Inflammatory macrophage treated with lipopolysaccharide for 4 hours (primary cell): ENCODE measurements around the gene HOXA1.
A peak's percentile ranks its signal among the peaks of the same experiment; 100 is the strongest.

Experiments used
- DNase-seq: peaks from one replicate; pipeline ENCODE4 v3.0.0-alpha.2; 2020

Gene HOXA1

GRCh38 chr7:27095897-27096767 lies at the start of gene HOXA1:
HOXA1 (minus strand) TSS chr7:27096000; CDS start chr7:27095912, 88 bp downstream.
- DNase-seq, result peak; percentile 92

GRCh38 chr7:27145165-27145913 lies 49.5 kb upstream of the HOXA1 start:
- no peak for DNase-seq

- no peak for DNase-seq
Measured at GRCh38 chr7:27144781-27145164, 49.0 kb upstream of the HOXA1 start.

GRCh38 chr7:27143950-27144780 lies 48.4 kb upstream of the HOXA1 start:
- DNase-seq, result no peak

DNA sequence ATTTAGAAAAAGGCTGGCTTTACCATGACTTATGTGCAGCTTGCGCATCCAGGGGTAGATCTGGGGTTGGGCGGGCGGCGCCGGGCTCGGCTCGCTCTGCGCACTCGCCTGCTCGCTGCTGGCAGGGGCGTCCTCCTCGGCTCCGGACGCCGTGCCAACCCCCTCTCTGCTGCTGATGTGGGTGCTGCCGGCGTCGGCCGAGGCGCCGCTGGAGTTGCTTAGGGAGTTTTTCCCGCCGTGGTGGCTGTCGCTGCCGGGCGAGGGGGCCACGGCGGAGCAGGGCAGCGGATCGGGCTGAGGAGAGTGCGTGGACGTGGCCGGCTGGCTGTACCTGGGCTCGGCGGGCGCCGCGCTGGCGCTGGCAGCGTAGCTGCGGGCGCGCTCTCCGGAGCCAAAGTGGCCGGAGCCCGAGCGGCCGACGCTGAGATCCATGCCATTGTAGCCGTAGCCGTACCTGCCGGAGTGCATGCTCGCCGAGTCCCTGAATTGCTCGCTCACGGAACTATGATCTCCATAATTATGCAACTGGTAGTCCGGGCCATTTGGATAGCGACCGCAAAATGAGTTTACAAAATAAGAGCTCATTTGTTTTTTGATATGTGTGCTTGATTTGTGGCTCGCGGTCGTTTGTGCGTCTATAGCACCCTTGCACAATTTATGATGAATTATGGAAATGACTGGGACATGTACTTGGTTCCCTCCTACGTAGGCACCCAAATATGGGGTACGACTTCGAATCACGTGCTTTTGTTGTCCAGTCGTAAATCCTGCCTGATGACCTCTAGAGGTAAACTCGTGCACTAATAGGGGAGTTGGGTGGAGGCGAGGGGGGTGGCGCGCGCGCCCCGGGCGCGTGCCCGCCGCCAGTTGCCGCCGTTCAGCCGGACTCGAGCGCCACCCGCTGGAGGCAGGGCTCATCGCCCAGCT lies 47.5 kb upstream of the HOXA1 start, which contains the start of gene HOXA5:
Gene HOXA5 (minus strand): TSS at position 659 of the 927 bp plus-strand sequence. CDS start 74 bp downstream, at position 585.
- DNase-seq, result peak; percentile 70

DNA sequence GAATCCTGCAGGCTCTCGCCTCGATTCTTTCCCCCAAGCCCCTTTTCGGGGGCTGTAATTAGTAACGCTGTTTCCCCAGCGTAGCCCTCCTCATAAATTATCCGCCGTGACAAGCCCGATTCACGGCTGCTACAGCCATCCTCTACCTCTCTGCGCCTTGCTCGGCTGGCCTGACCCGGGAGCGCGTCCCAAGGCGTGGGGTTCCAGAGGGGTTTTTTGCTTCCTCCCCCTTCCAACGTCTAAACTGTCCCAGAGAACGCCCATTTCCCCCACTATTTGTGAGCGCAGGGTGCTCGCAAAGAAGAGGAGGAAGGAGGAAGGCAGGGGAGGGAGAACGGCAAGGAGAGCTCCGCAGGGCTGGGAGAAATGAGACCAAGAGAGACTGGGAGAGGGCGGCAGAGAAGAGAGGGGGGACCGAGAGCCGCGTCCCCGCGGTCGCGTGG lies 46.8 kb upstream of the HOXA1 start:
- DNase-seq, result no peak

DNA sequence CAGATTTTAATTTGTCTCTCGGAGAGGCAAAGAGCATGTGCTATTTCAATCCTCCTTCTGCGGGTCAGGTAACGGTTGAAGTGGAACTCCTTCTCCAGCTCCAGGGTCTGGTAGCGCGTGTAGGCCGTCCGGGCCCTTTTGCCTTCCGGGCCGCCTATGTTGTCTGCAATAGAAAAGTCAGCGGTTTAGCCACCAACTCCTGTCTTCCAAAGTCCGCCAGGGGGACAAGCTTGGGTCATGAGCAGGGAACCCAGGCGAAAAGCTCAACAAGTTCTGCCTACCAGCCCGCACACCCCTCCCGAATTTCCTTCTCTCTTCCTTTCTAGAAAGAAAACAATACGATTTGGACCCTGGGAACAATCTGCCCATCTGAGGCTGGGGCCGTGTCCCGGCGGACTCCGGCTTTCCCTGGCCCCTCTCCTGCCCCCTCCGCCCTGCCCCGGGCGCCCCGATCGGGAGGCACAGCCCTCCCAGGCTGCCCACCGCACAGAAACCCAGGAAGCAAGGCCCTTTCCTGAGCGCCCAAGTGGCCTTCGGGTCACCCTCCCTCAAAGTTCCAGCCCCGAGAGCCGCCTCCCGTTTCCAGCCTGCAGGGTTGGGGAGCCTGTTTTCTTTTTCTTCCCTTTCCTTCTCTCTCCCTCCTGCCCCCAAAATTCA lies 46.3 kb upstream of the HOXA1 start:
- DNase-seq, result no peak

DNA sequence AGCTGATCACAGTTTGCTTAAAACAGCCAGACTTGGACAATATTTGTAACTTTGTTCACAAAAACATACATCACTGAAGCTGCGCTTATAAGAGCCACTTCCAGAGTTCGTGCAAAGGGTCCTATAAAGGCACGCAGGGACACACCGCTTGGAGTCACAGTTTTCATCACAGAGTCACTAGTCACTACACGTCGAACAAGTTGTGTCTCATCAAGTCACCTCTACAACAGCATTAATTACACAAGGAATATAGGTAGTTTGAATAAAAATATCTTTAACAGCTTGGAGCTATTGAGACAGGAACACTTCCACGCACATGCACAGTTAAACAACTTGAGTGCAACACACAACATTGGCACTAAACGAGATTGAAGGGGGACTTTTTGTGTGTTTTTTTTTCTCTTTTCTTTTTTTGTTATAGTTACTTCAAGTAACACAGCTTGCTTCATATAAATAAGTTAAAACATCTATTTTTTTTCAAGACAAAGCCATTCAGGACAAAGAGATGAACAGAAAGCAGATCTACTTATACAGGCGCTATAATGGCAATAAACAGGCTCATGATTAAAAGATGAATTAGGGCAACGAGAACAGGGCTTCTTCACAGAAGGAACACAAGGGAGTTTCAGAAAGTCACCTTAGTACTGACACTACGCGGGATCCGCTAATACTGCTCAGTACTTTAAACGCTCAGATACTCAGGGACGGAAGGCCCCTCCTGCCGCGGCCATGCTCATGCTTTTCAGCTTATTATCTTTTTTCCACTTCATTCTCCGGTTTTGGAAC lies 45.5 kb upstream of the HOXA1 start:
- DNase-seq, result no peak

DNA sequence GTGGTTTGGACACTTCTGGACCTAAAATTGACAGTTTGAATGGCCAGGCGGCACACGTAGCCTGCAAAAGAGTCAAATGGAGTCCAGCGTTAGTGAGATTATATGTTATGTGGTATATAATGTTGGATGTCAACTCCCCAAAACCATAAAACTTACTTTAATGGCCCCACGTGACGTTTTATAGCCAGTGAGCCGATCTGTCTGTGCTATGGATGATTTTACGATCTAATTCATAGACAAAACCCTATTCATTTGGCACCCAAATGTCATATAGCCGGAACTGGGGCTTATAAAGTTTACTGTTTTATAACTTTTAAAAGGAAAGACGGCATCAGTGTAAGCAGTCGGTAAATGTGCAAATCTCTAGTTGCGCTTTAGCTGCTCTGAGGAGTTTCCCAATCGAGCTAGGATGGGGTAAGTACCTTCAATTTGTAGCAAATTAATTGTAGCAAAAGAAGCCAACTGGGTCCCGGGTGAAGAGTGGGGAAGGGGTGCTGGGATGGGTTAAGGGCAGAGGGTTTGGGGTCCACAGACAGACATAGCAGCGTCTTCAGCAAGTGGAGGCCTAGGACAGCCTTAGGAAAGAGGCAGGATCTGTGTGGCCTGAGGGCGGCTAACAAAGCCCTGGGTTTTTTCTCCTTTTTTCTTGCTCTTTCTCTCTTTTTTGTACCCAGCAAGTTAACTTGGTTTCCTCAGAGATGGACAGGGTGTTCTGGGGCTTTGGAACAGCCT lies 44.5 kb upstream of the HOXA1 start:
- no peak for DNase-seq

GRCh38 chr7:27139334-27140125 lies 43.7 kb upstream of the HOXA1 start:
- no peak for DNase-seq

DNA sequence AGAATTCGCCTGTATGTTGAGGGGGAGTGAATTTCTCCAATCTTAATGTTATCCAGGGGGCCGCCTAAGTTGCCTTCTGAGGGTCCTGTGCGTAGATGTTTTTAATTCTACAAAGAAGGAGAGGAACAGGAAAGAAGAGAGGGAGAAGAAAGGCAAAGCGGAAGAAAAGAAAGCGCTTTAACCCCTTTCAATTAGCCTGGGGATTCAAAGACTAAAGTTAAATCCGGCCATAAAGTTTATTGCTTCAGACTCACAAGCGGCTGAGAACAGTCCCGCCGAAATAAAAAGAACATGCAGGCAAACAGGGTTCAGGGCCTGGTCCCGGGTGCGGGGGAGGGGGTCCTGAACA lies 43.2 kb upstream of the HOXA1 start:
- no peak for DNase-seq

DNA sequence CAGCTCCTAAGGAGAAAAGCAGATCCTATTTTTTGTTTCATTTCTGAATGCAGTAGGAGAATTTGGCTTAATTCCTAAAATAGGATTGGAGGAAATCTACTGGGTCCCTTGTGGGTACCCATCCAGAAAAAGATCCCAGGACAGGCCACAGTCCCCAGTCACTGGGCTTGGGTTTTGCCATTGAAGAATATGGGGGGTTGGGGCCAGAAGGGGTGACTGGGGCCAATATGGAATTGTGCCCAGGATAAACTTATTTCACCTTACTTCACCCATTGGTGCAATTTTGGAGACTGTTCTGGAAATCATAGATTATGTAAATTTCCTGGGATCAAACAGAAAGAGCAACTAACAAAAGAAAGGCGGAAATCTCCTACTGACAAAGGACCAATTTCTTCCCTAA lies 42.7 kb upstream of the HOXA1 start:
- no peak for DNase-seq

- DNase-seq, result no peak
Measured at GRCh38 chr7:27137640-27138315, 42.0 kb upstream of the HOXA1 start.

DNA sequence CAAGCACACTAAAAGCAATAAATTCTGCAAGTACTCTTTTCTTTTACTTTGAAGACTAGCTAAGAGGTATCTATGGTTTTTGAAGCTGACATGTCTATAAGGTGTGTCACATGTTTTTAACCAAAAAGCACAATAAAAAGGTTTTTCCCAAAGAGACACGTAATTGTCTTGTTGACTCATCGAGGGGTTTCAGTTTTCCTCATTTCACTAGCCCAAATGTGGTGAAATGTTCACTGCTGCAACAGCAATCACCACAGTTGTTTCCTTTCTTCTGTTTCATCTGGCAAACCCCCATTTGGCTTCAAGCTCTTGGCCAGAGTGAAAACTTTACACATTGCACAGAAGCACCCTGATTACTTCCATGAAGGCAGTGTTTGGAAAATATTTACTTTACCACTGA lies 38.6 kb upstream of the HOXA1 start:
- DNase-seq, result peak; percentile 94

DNA sequence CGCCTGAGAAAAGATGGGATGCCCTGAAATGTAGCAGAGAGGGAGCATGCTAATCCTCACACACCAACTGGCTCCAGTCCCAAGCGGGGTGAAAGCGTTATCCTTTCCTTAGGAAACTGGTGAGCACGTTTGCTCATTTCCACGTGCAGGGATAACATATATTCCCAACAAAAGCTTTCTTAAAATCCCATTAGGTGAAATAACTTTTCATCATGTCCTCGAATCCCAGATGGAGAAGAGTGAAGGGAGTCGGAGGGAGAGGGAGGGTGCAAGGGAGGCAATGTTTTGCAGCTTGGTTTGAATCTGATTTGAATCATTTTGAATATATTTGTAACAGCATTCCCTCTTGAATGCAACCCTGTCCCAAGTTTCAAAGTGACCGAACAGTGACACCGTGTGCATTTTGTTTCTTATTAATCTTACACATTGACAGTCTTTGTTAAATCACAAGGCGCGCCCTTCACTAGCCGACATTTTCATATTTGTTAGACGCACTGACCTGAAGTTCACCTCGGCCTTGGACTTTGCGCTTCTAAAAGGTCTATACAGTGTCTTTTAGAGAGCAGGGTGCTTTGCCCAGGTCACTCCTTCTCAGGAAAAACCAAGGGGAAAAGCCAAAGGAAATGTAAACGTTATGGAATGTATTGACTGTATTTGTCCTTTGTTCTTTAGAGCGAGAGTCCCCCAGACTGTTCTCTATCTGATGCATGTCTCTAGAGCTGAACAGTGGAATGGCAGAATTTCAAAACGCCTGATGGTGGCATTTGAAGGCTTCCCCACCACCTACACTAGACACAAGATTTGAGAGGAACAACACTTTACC lies 37.8 kb upstream of the HOXA1 start:
- DNase-seq, result peak; percentile 31

- no peak for DNase-seq
Measured at GRCh38 chr7:27132978-27133377, 37.2 kb upstream of the HOXA1 start.

DNA sequence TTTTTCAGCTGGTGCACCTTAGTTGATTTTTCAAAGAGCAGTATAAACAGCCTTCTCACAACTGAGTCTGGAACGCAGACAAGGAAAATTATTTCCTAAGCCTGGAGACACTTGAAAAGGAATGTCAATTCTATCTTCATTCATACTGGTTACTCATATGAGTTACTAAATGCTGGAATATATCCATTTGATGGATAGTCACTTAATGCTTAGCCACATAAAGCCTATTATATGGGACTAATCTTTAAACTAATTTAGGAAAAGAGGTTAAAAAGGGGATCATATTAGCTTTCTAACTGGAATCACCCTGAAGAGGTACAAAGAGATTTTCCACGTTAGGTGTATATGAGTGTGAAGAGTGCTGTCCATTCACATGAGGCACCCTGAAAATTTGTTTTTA lies 36.4 kb upstream of the HOXA1 start:
- DNase-seq, result no peak
